Suprapubic skin (tissue), 4 donors: ENCODE data around the gene SLC9A7. TPM values are rescaled to one million over a fixed set of nuclear protein-coding genes. Genes with fewer than 3 reads are reported as not detected.

Experiments
- DNase-seq, 2 donors: peaks; one replicate each; pipeline ENCODE4 v3.0.0-alpha.2; 2019; ENCODE audit warnings: low spot score in 2 of 2
- H3K27ac ChIP-seq: fragments of 200-600 bp; sonication (generic); one replicate; pipeline ENCODE4 v1.5.1; 2019
- H3K27me3 ChIP-seq: fragments of 200-600 bp; sonication (generic); one replicate; pipeline ENCODE4 v1.5.1; 2019
- H3K36me3 ChIP-seq: fragments of 200-600 bp; sonication (generic); one replicate; pipeline ENCODE4 v1.5.1; 2019
- H3K4me1 ChIP-seq: fragments of 200-600 bp; sonication (generic); one replicate; pipeline ENCODE4 v1.5.1; 2019
- H3K4me3 ChIP-seq: fragments of 200-600 bp; sonication (generic); one replicate; pipeline ENCODE4 v1.5.1; 2019; ENCODE audit warnings: mild to moderate bottlenecking
- H3K9me3 ChIP-seq: fragments of 200-600 bp; sonication (generic); one replicate; pipeline ENCODE4 v1.5.1; 2019
- CTCF ChIP-seq, 2 donors: fragments of 200-600 bp in 1 of 2; fragments of 450-650 bp in 1 of 2; sonication (generic) in 1 of 2; IDR thresholded peaks; one replicate each; pipeline ENCODE4 v1.5.1; 2016 to 2019; ENCODE audit warnings: antibody characterized with exemption in 2 of 2, mild to moderate bottlenecking in 1 of 2, moderate library complexity in 1 of 2
- EP300 ChIP-seq: sonication (generic); formaldehyde crosslinking; IDR thresholded peaks from one replicate; pipeline ENCODE4 v1.6.1; 2017; ENCODE audit warnings: antibody characterized with exemption
- POLR2A ChIP-seq, 2 donors: fragments of 450-650 bp; IDR thresholded peaks; one replicate each; pipeline ENCODE4 v1.6.1; 2017; ENCODE audit warnings: antibody characterized with exemption in 2 of 2, mild to moderate bottlenecking in 2 of 2, moderate library complexity in 2 of 2
- POLR2AphosphoS5 ChIP-seq, 3 donors: sonication (generic); formaldehyde crosslinking; IDR thresholded peaks; one replicate each; pipeline ENCODE4 v1.6.1; 2017; ENCODE audit warnings: antibody characterized with exemption in 3 of 3
- WGBS: methylation state at CpG from one replicate; pipeline ENCODE4 v1.1.5; 2018; 5-methylcytosine and 5-hydroxymethylcytosine counted together
- total RNA-seq, 4 donors: library from RNA; depleted of rRNA; stranded (reverse); fragments of >200 nt; gene quantifications; one replicate each; pipeline ENCODE4 v1.1.0, GENCODE V29; 2016

Gene SLC9A7
- total RNA-seq, 4 donors from 2014 or later: 3.1 to 7.4 (median 6.2) TPM

GRCh38 chrX:46777971-46778810 is 19.3 kb upstream of the SLC9A7 start:
- Histone ChIP-seq H3K27me3 (no peaks in the 10 kb centered on the region), H3K4me3 (no peak overlapping the region), H3K4me1 (peaks cover 4% of the 10 kb centered on the region), H3K36me3 (no peaks in the 10 kb centered on the region), H3K27ac (no peak overlapping the region), H3K9me3 (no peaks in the 10 kb centered on the region)
- WGBS: 44% methylated on average over 7 of the region's 7 CpGs
- DNase-seq: no peak
- TF ChIP-seq POLR2A (IDR thresholded peaks at IDR 0.05): no peak
- no peak for TF ChIP-seq CTCF (IDR thresholded peaks at IDR 0.05)
- no peak for TF ChIP-seq POLR2AphosphoS5 (IDR thresholded peaks at IDR 0.05)
- no peak for TF ChIP-seq EP300

GRCh38 chrX:46770817-46771163 is 11.9 kb upstream of the SLC9A7 start:
- Histone ChIP-seq H3K9me3 (no peaks in the 10 kb centered on the region), H3K27ac (no peak overlapping the region), H3K27me3 (no peaks in the 10 kb centered on the region), H3K4me3 (no peak overlapping the region), H3K36me3 (no peaks in the 10 kb centered on the region), H3K4me1 (no peaks in the 10 kb centered on the region)
- 18% methylated on average over 1 of the region's 1 CpG for WGBS
- no peak for TF ChIP-seq CTCF (IDR thresholded peaks at IDR 0.05)
- no peak for TF ChIP-seq POLR2AphosphoS5 (IDR thresholded peaks at IDR 0.05)
- TF ChIP-seq POLR2A (IDR thresholded peaks at IDR 0.05): no peak
- TF ChIP-seq EP300: no peak
- DNase-seq: no peak

GRCh38 chrX:46770000-46770816 is 11.3 kb upstream of the SLC9A7 start:
- Histone ChIP-seq H3K9me3 (no peaks in the 10 kb centered on the region), H3K4me1 (no peaks in the 10 kb centered on the region), H3K27ac (no peak overlapping the region), H3K36me3 (no peaks in the 10 kb centered on the region), H3K4me3 (no peak overlapping the region), H3K27me3 (no peaks in the 10 kb centered on the region)
- no peak for DNase-seq
- TF ChIP-seq POLR2AphosphoS5 (IDR thresholded peaks at IDR 0.05) (no peak), EP300 (no peak), CTCF (IDR thresholded peaks at IDR 0.05) (no peak), POLR2A (IDR thresholded peaks at IDR 0.05) (no peak)
- 45% methylated on average over 4 of the region's 4 CpGs for WGBS

GRCh38 chrX:46762963-46763362 is 4.0 kb upstream of the SLC9A7 start:
- Histone ChIP-seq H3K9me3 (no peaks in the 10 kb centered on the region), H3K4me1 (peaks cover 6% of the 10 kb centered on the region), H3K4me3 (no peak overlapping the region), H3K27ac (no peak overlapping the region), H3K27me3 (no peaks in the 10 kb centered on the region), H3K36me3 (no peaks in the 10 kb centered on the region)
- TF ChIP-seq POLR2AphosphoS5 (IDR thresholded peaks at IDR 0.05) (no peak), CTCF (IDR thresholded peaks at IDR 0.05) (no peak), EP300 (no peak), POLR2A (IDR thresholded peaks at IDR 0.05) (no peak)
- no peak for DNase-seq
- 48% methylated on average over 1 of the region's 1 CpG for WGBS

- DNase-seq: no peak
- WGBS: 59% methylated on average over 4 of the region's 4 CpGs
- no peaks in the 10 kb centered on the region for H3K27me3 ChIP-seq
Measured at GRCh38 chrX:46759645-46759974, 692 bp upstream of the SLC9A7 start.

More at GRCh38 chrX:46759645-46759974, 692 bp upstream of the SLC9A7 start:
- H3K4me1 ChIP-seq: peaks cover 8% of the 10 kb centered on the region
- no peak for TF ChIP-seq POLR2AphosphoS5 (IDR thresholded peaks at IDR 0.05)
- no peak for TF ChIP-seq POLR2A (IDR thresholded peaks at IDR 0.05)
- no peak for TF ChIP-seq CTCF (IDR thresholded peaks at IDR 0.05)
- no peak for TF ChIP-seq EP300
- no peaks in the 10 kb centered on the region for H3K36me3 ChIP-seq
- H3K9me3 ChIP-seq: no peaks in the 10 kb centered on the region
- no peak overlapping the region for H3K27ac ChIP-seq
- H3K4me3 ChIP-seq: peak overlapping the region; percentile 57
